GM12865 (cell line): Measurements from ENCODE around the gene NDUFB8.

Source experiments
- DNase-seq: peaks from one replicate; pipeline ENCODE4 v3.0.0; 2010; ENCODE audit warnings: low read depth
- H3K4me3 ChIP-seq: 2 replicates; pipeline ENCODE4 v1.5.1; 2011; ENCODE audit warnings: mild to moderate bottlenecking, low read depth, low read length, control low read depth
- TF ChIP-seq, protein P1 (sequence below): IDR thresholded peaks from 2 replicates; pipeline ENCODE4 v1.5.1; 2011; ENCODE audit warnings: low read length, control low read depth, low read depth, inconsistent platforms; ENCODE audit not compliant: insufficient read depth; ENCODE audit errors: missing control alignments

The NDUFB8 gene

DNA sequence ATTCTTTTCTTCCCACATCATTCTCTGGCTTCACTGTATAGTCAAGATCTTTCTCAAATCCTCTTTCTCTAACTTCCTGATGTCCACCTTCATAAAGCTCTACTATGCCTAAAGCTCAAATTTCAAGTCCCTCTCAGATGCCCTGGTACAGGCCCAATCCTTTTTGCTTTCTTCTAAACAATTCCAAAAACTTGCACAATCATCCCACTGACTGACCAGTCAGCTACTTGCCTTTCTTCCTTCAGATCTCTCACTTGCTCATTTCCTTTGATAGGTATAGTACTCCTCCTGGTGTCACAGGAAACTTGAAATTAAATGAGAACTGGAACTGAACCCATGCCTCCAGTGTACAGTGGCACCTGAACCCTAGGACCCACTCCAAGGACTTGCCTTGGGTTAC is 28.2 kb downstream of the NDUFB8 start:
- H3K4me3 ChIP-seq = no peak overlapping the region
- TF ChIP-seq, protein P1, sequence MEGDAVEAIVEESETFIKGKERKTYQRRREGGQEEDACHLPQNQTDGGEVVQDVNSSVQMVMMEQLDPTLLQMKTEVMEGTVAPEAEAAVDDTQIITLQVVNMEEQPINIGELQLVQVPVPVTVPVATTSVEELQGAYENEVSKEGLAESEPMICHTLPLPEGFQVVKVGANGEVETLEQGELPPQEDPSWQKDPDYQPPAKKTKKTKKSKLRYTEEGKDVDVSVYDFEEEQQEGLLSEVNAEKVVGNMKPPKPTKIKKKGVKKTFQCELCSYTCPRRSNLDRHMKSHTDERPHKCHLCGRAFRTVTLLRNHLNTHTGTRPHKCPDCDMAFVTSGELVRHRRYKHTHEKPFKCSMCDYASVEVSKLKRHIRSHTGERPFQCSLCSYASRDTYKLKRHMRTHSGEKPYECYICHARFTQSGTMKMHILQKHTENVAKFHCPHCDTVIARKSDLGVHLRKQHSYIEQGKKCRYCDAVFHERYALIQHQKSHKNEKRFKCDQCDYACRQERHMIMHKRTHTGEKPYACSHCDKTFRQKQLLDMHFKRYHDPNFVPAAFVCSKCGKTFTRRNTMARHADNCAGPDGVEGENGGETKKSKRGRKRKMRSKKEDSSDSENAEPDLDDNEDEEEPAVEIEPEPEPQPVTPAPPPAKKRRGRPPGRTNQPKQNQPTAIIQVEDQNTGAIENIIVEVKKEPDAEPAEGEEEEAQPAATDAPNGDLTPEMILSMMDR = no peak
- DNase-seq = no peak

DNA sequence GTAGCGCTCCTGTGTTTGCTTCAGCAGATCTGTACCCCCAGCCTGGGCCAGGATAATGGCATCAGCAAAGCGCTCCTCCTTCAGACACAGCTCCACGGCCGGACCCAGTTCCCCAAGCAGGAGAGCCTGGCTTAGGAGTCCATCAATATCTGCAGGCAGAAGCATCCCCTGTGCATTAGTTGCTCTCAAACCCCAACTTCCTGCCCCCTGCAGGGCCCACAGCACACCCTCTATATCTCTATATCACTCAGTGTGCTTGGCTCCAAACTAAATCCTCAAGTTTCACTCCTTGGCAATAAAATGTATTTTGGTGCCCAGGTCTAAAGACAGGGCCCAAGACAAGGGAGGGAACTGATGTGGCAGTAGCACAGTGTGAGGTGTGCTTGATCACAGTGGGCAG is 31.6 kb downstream of the NDUFB8 start:
- TF ChIP-seq, protein P1 = no peak
- DNase-seq = no peak
- H3K4me3 ChIP-seq = no peak overlapping the region

DNA sequence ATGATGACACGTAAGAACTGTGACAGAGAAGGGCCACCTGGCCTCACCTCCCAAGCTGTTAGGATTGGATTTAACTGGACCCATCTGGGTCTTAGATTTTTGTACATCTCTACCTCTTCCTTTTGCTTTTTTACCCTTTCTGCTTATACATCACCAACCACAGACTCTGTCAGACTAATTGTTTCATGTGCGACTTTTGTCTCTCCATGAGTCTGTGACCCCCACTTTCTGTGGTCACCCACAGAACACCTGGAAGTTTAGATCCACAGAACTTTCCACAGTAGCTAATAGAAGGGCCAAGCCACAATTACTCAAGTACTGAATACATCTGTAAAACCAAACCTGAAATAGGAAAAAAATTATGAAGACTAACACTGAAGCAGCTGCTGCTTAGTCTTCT is 33.1 kb downstream of the NDUFB8 start:
- no peak for DNase-seq
- H3K4me3 ChIP-seq = no peak overlapping the region
- TF ChIP-seq, protein P1 = no peak

DNA sequence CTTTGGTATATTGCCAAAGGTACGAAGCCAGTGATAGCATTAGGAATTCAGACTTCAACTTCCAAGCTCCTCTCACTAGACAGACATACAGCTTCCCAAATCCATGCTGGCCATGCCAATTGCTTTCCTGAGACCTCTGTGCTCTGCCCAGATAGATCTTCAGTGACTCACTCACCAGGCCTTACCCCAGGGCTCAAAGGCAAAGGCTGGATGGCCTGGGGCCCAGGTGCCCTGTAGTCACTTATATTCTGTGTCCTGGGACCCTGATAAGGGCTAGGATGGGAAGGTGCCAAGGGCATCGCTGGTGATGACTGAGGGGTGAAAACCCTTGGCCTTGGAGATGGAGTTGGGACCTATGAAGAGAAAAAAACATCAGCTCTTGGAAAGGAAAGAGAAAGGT is 39.1 kb downstream of the NDUFB8 start:
- no peak overlapping the region for H3K4me3 ChIP-seq
- TF ChIP-seq, protein P1 = no peak
- no peak for DNase-seq

DNA sequence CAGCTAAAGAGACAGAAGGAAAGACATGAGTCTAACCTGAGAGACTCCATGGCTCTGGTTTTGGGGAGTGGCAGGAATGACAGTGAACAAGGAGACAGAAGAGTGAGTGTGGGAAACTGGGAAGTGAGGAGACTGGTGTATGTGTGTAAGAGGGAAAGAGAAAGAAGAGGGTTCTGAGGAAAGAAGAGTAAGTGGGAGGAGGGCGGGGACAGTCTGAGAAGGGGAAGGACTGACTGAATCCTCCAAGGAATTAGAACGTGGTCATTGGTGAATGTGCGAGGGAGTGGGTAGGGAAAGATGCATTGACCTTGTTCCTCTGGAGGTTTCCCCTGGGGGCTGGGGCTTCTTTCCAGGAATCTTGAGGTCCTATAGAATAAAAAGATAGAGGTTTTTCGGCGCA is 40.3 kb downstream of the NDUFB8 start:
- DNase-seq = no peak

DNA sequence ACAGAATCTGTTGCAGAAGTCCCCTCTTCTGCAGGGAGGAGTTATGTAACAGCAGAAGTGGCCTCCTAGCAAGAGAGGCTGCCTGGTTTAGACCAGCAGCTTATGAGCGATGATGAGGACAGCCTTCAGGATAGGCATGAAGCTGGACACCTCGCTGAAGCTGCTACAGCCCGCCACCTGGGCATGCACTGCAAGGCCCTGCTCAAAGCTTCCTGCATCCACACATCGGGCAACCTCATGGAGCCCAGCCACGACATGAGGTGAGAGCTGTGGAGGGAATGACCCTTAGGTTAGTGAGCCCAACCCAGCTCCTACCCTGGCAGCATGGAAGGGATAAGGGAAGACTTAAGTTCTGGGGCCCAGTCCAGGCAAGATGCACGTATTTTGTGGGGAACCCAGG is 42.1 kb downstream of the NDUFB8 start:
- TF ChIP-seq, protein P1 = no peak
- no peak for DNase-seq
- H3K4me3 ChIP-seq = no peak overlapping the region

More for the DNA sequence above, 40.3 kb downstream of the NDUFB8 start:
- TF ChIP-seq, protein P1 = no peak
- no peak overlapping the region for H3K4me3 ChIP-seq

DNA sequence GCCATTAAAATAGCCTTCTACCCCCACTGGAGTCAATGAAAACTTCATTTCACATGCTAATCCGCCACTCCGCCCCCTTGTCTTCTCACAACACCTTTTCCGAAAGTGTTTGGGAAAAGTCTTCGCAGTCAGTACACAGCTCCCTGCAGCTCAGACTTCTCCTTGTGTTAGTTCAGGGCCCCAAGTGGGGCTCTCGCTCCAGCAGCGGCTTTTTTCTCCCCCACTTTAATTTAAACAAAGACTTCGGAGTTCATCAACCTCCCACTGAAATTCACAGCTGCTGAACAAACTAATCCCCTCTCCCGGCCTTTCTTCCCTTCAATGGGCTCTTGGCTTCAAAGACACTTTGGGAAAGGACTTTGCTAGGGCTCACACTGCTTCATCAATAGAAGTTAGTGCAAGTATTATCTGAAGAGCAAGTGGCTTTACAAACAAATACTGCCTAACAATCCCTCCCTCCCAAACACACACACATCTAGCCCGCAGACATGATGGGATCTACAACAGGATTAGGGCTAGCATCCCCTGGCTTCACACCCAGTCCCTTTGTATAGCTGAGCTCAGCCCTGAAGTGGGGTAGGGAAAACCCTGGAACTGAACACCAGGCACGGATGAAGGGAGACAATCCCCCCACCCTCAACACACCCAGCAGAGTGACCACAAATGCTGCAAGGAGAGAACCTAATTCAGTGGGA is 43.7 kb downstream of the NDUFB8 start:
- TF ChIP-seq, protein P1 = no peak
- no peak overlapping the region for H3K4me3 ChIP-seq
- DNase-seq = no peak
